HepG2 (cell line): Measurements from ENCODE around the gene EEPD1. TPM values are rescaled to one million over a fixed set of nuclear protein-coding genes. Genes with fewer than 3 reads are reported as not detected.
A peak's percentile ranks its signal among the peaks of the same experiment; 100 is the strongest.

Experiments
- FLYWCH1 ChIP-seq: sonication (generic); formaldehyde crosslinking; IDR thresholded peaks from 2 replicates; pipeline ENCODE4 v1.8.1; 2023; ENCODE audit warnings: mild to moderate bottlenecking, missing genetic modification reagents
- FOXC1 ChIP-seq: sonication (generic); formaldehyde crosslinking; IDR thresholded peaks from 2 replicates; pipeline ENCODE4 v1.8.0; 2022; ENCODE audit warnings: mild to moderate bottlenecking, missing genetic modification reagents, borderline replicate concordance
- GATAD1 ChIP-seq: IDR thresholded peaks from 2 replicates; pipeline ENCODE4 v1.6.1; 2016; ENCODE audit warnings: missing genetic modification reagents, missing compliant biosample characterization
- NCOR1 ChIP-seq: fragments of 200-600 bp; sonication (generic); IDR thresholded peaks from 2 replicates; pipeline ENCODE4 v1.7.0; 2017; ENCODE audit warnings: antibody characterized with exemption, low read length, borderline replicate concordance
- PCBP2 ChIP-seq: fragments of 200-400 bp; formaldehyde crosslinking; optimal IDR thresholded peaks from 2 replicates; pipeline ENCODE3; 2018; ENCODE audit warnings: low read length, low read depth; ENCODE audit not compliant: poor library complexity, severe bottlenecking
- RCOR2 ChIP-seq: IDR thresholded peaks from 2 replicates; pipeline ENCODE4 v1.6.1; 2016; ENCODE audit warnings: missing biosample characterization, missing genetic modification reagents
- RFXANK ChIP-seq: IDR thresholded peaks from 2 replicates; pipeline ENCODE4 v1.6.1; 2016
- SAP130 ChIP-seq: IDR thresholded peaks from 2 replicates; pipeline ENCODE4 v1.6.1; 2016; ENCODE audit warnings: low read depth
- TAF15 ChIP-seq: fragments of 200-400 bp; formaldehyde crosslinking; IDR thresholded peaks from one replicate; pipeline ENCODE4 v1.6.1; 2018; ENCODE audit warnings: mild to moderate bottlenecking, low read depth, low read length; ENCODE audit not compliant: poor library complexity, severe bottlenecking
- YEATS2 ChIP-seq: sonication (generic); formaldehyde crosslinking; IDR thresholded peaks from 2 replicates; pipeline ENCODE4 v1.4.0; 2020; ENCODE audit warnings: missing genetic modification reagents, borderline replicate concordance
- ZNF256 ChIP-seq: sonication (generic); formaldehyde crosslinking; conservative IDR thresholded peaks from 2 replicates; pipeline ENCODE4 v1.4.0; 2020; ENCODE audit warnings: missing genetic modification reagents
- ZNF614 ChIP-seq: IDR thresholded peaks from 2 replicates; pipeline ENCODE4 v1.6.1; 2018; ENCODE audit warnings: missing biosample characterization, missing genetic modification reagents, inconsistent platforms, borderline replicate concordance
- ZNF703 ChIP-seq: sonication (generic); formaldehyde crosslinking; IDR thresholded peaks from 2 replicates; pipeline ENCODE4 v1.5.1; 2020; ENCODE audit warnings: missing genetic modification reagents, mild to moderate bottlenecking, moderate library complexity, borderline replicate concordance
- ZNF782 ChIP-seq: sonication (generic); formaldehyde crosslinking; IDR thresholded peaks from 2 replicates; pipeline ENCODE4 v1.4.0; 2020; ENCODE audit warnings: missing genetic modification reagents, mild to moderate bottlenecking, borderline replicate concordance
- polyA plus RNA-seq, 8 experiments: library from polyadenylated mRNA; depleted of rRNA in 3 of 8; stranded (reverse) in 7 of 8; unstranded in 1 of 8; fragments of >200 nt; fragmentation: Illumina TruSeq in 4 of 8; extraction: Trizol in 4 of 8; gene quantifications; 2 replicates each; pipeline versions ENCODE4 v1.2.1 to v1.2.3, GENCODE V29; 2011 to 2016; ENCODE audit warnings: low read depth in 4 of 8, missing spikeins in 1 of 8, mixed read lengths in 1 of 8; ENCODE audit not compliant: insufficient read depth in 1 of 8
- total RNA-seq, 5 experiments: library from RNA; depleted of rRNA; stranded (reverse); fragments of >200 nt; fragmentation: Illumina TruSeq; extraction: Trizol; gene quantifications; 2 replicates each; pipeline ENCODE4 v1.2.3, GENCODE V29; 2016; ENCODE audit warnings: low read depth in 1 of 5
- TF ChIP-seq, protein P1 (sequence below): sonication (generic); formaldehyde crosslinking; IDR thresholded peaks from 2 replicates; pipeline ENCODE4 v1.8.0; 2022; ENCODE audit warnings: mild to moderate bottlenecking, missing genetic modification reagents; ENCODE audit not compliant: insufficient replicate concordance
- TF ChIP-seq, protein P2 (sequence below): sonication (generic); formaldehyde crosslinking; IDR thresholded peaks from 2 replicates; pipeline ENCODE4 v1.4.0; 2020; ENCODE audit warnings: missing genetic modification reagents, borderline replicate concordance
- TF ChIP-seq, protein P3 (sequence below): sonication (generic); formaldehyde crosslinking; IDR thresholded peaks from 2 replicates; pipeline ENCODE4 v1.4.0; 2020; ENCODE audit warnings: missing genetic modification reagents
- TF ChIP-seq, protein P4 (sequence below): conservative IDR thresholded peaks from 2 replicates; pipeline ENCODE4 v1.6.1; 2018; ENCODE audit warnings: missing genetic modification reagents
- TF ChIP-seq, protein P5 (sequence below): sonication (generic); formaldehyde crosslinking; IDR thresholded peaks from 2 replicates; pipeline ENCODE4 v1.4.0; 2020; ENCODE audit warnings: missing genetic modification reagents, mild to moderate bottlenecking, borderline replicate concordance

The EEPD1 gene
- total and polyA plus RNA-seq, 2 of the 13 experiments (the other 11 are each of a cell fraction or from before 2014, with no cell fraction given): 10.1 to 16.4 TPM

DNA sequence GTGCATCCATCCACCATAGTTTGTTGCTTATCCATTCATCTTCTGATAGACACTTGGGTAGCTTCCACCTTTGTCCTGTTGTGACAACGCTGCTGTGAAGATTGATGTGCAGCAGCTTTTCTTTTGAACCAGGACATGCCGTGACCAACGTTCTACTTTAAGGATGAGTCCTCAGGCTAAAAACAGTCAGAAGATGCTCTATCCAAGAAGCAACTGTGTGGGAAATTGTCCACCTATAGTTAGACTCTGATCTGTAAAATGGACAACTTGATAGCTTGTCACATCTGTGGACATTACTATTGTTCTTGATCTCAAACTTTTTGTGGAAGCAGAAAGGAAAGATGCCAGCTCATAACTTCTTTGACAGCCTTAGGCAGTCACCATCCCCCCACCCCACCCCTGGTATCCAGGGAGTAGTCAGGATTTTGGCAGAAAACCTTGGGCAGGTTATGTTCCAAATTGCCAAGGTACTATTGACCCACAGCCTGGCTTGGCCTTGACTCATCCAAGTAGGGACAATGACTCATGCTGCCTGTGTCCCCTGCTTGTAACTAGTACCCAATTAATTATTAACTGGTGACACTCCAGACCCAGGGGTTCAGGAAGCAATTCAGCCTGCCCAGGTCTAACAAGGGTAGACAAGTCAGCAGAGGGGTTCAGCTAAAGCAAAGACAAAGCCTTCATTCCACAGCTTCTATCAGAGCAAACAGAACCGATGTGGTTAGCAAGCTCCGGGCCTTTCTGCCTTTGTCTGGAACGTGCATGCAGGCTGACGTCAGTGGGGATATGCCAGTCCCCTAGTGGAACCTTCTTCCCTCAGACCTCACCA lies 137.0 kb downstream of the EEPD1 start (continued):
- TF ChIP-seq ZNF782 (CRISPR knock-in tag) (no peak; the same call in 1 of the 2 replicates), FOXC1 (CRISPR knock-in tag) (0 out of 2 replicates have a peak, but pooled peaks have one; percentile 10), YEATS2 (CRISPR knock-in tag) (0 out of 2 replicates have a peak, but pooled peaks have one; percentile 23), GATAD1 (CRISPR knock-in tag) (0 out of 2 replicates have a peak, but pooled peaks have one; percentile 43), RFXANK (0 out of 2 replicates have a peak, but pooled peaks have one; percentile 30), RCOR2 (CRISPR knock-in tag) (peak; percentile 85), ZNF703 (no peak), TAF15 (no peak), FLYWCH1 (CRISPR knock-in tag) (no peak), ZNF256 (CRISPR knock-in tag) (0 out of 2 replicates have a peak, but pooled peaks have one; percentile 39), PCBP2 (no peak), NCOR1 (peak; percentile 78; the same call in 1 of the 2 replicates), SAP130 (CRISPR knock-in tag) (peak; percentile 93), ZNF614 (CRISPR knock-in tag) (peak; percentile 75; the same call in 1 of the 2 replicates)
- TF ChIP-seq, protein P1, sequence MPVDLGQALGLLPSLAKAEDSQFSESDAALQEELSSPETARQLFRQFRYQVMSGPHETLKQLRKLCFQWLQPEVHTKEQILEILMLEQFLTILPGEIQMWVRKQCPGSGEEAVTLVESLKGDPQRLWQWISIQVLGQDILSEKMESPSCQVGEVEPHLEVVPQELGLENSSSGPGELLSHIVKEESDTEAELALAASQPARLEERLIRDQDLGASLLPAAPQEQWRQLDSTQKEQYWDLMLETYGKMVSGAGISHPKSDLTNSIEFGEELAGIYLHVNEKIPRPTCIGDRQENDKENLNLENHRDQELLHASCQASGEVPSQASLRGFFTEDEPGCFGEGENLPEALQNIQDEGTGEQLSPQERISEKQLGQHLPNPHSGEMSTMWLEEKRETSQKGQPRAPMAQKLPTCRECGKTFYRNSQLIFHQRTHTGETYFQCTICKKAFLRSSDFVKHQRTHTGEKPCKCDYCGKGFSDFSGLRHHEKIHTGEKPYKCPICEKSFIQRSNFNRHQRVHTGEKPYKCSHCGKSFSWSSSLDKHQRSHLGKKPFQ: peak; percentile 18
- TF ChIP-seq, protein P2, sequence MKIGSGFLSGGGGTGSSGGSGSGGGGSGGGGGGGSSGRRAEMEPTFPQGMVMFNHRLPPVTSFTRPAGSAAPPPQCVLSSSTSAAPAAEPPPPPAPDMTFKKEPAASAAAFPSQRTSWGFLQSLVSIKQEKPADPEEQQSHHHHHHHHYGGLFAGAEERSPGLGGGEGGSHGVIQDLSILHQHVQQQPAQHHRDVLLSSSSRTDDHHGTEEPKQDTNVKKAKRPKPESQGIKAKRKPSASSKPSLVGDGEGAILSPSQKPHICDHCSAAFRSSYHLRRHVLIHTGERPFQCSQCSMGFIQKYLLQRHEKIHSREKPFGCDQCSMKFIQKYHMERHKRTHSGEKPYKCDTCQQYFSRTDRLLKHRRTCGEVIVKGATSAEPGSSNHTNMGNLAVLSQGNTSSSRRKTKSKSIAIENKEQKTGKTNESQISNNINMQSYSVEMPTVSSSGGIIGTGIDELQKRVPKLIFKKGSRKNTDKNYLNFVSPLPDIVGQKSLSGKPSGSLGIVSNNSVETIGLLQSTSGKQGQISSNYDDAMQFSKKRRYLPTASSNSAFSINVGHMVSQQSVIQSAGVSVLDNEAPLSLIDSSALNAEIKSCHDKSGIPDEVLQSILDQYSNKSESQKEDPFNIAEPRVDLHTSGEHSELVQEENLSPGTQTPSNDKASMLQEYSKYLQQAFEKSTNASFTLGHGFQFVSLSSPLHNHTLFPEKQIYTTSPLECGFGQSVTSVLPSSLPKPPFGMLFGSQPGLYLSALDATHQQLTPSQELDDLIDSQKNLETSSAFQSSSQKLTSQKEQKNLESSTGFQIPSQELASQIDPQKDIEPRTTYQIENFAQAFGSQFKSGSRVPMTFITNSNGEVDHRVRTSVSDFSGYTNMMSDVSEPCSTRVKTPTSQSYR (CRISPR knock-in tag): peak; percentile 54; the same call in 1 of the 2 replicates
- TF ChIP-seq, protein P3, sequence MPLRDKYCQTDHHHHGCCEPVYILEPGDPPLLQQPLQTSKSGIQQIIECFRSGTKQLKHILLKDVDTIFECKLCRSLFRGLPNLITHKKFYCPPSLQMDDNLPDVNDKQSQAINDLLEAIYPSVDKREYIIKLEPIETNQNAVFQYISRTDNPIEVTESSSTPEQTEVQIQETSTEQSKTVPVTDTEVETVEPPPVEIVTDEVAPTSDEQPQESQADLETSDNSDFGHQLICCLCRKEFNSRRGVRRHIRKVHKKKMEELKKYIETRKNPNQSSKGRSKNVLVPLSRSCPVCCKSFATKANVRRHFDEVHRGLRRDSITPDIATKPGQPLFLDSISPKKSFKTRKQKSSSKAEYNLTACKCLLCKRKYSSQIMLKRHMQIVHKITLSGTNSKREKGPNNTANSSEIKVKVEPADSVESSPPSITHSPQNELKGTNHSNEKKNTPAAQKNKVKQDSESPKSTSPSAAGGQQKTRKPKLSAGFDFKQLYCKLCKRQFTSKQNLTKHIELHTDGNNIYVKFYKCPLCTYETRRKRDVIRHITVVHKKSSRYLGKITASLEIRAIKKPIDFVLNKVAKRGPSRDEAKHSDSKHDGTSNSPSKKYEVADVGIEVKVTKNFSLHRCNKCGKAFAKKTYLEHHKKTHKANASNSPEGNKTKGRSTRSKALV: 0 out of 2 replicates have a peak, but pooled peaks have one; percentile 4
- TF ChIP-seq, protein P4, sequence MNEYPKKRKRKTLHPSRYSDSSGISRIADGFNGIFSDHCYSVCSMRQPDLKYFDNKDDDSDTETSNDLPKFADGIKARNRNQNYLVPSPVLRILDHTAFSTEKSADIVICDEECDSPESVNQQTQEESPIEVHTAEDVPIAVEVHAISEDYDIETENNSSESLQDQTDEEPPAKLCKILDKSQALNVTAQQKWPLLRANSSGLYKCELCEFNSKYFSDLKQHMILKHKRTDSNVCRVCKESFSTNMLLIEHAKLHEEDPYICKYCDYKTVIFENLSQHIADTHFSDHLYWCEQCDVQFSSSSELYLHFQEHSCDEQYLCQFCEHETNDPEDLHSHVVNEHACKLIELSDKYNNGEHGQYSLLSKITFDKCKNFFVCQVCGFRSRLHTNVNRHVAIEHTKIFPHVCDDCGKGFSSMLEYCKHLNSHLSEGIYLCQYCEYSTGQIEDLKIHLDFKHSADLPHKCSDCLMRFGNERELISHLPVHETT (CRISPR knock-in tag): peak; percentile 53; the same call in 1 of the 2 replicates
- TF ChIP-seq, protein P5, sequence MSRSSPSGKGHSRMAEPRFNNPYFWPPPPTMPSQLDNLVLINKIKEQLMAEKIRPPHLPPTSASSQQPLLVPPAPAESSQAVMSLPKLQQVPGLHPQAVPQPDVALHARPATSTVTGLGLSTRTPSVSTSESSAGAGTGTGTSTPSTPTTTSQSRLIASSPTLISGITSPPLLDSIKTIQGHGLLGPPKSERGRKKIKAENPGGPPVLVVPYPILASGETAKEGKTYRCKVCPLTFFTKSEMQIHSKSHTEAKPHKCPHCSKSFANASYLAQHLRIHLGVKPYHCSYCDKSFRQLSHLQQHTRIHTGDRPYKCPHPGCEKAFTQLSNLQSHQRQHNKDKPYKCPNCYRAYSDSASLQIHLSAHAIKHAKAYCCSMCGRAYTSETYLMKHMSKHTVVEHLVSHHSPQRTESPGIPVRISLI (CRISPR knock-in tag): peak; percentile 50; the same call in 1 of the 2 replicates
